GM23338 (cell line): ENCODE measurements around the gene CGNL1. TPM values are rescaled to one million over a fixed set of nuclear protein-coding genes. Genes with fewer than 3 reads are reported as not detected.

Source experiments
- ATAC-seq: fragments of 200-7000 bp; cut with Tn5 transposase; 3 replicates; pipeline ENCODE4 v1.9.1; 2020
- DNase-seq: peaks from one replicate; pipeline ENCODE4 v3.0.0-alpha.2; 2015; ENCODE audit warnings: low spot score
- H2AFZ ChIP-seq: fragments of 200-600 bp; sonication (generic); 2 replicates; pipeline ENCODE4 v1.8.0; 2016; ENCODE audit warnings: antibody characterized with exemption, mild to moderate bottlenecking, moderate library complexity
- H3F3A ChIP-seq: fragments of 200-600 bp; sonication (generic); replicated peaks from 2 replicates; pipeline ENCODE4 v1.8.0; 2017; ENCODE audit warnings: antibody characterized with exemption, mixed run types, low read depth
- H3K27ac ChIP-seq: fragments of 200-600 bp; sonication (generic); 2 replicates; pipeline ENCODE4 v1.6.1; 2016; ENCODE audit warnings: low read depth
- H3K27me3 ChIP-seq: fragments of 200-600 bp; sonication (generic); 2 replicates; pipeline ENCODE4 v1.8.0; 2016; ENCODE audit warnings: mild to moderate bottlenecking, mixed run types, moderate library complexity; ENCODE audit not compliant: insufficient read depth
- H3K36me3 ChIP-seq: fragments of 200-600 bp; sonication (generic); 2 replicates; pipeline ENCODE4 v1.8.0; 2016; ENCODE audit warnings: mild to moderate bottlenecking; ENCODE audit not compliant: insufficient read depth
- H3K4me1 ChIP-seq: fragments of 200-600 bp; sonication (generic); 2 replicates; pipeline ENCODE4 v1.8.0; 2016; ENCODE audit warnings: mild to moderate bottlenecking, moderate library complexity; ENCODE audit not compliant: insufficient read depth
- H3K4me2 ChIP-seq: fragments of 200-600 bp; sonication (generic); 2 replicates; pipeline ENCODE4 v1.7.1; 2017; ENCODE audit warnings: mixed run types
- H3K4me3 ChIP-seq: fragments of 200-600 bp; sonication (generic); 2 replicates; pipeline ENCODE4 v1.6.1; 2016; ENCODE audit warnings: mixed run types
- H3K79me2 ChIP-seq: fragments of 200-600 bp; sonication (generic); replicated peaks from 2 replicates; pipeline ENCODE4 v1.8.0; 2017; ENCODE audit warnings: mild to moderate bottlenecking; ENCODE audit not compliant: insufficient read depth
- H3K9me2 ChIP-seq: fragments of 200-600 bp; sonication (generic); 2 replicates; pipeline ENCODE4 v1.8.0; 2017; ENCODE audit not compliant: insufficient read depth
- H4K20me1 ChIP-seq: fragments of 200-600 bp; sonication (generic); replicated peaks from 2 replicates; pipeline ENCODE4 v1.8.0; 2017; ENCODE audit warnings: mild to moderate bottlenecking; ENCODE audit not compliant: insufficient read depth
- H3K27ac Mint-ChIP-seq: 2 replicates; pipeline ENCODE4 v1.8.0; 2020; ENCODE audit warnings: inconsistent platforms, mild to moderate bottlenecking, moderate library complexity, mixed read lengths
- H3K27me3 Mint-ChIP-seq: 3 replicates; pipeline ENCODE4 v1.8.0; 2022; ENCODE audit warnings: low read depth, mild to moderate bottlenecking, moderate library complexity, mixed read lengths, inconsistent platforms; ENCODE audit not compliant: insufficient read depth, poor library complexity
- H3K36me3 Mint-ChIP-seq: 3 replicates; pipeline ENCODE4 v1.8.0; 2021; ENCODE audit warnings: low read depth, mild to moderate bottlenecking, inconsistent platforms, moderate library complexity, mixed read lengths
- H3K4me1 Mint-ChIP-seq: 3 replicates; pipeline ENCODE4 v1.8.0; 2020; ENCODE audit warnings: mild to moderate bottlenecking, inconsistent platforms, mixed read lengths
- H3K4me3 Mint-ChIP-seq: 3 replicates; pipeline ENCODE4 v1.8.0; 2021; ENCODE audit warnings: moderate library complexity, mild to moderate bottlenecking, inconsistent platforms, mixed read lengths
- H3K9me3 Mint-ChIP-seq: 3 replicates; pipeline ENCODE4 v1.8.0; 2020; ENCODE audit warnings: moderate library complexity, mild to moderate bottlenecking, inconsistent platforms, mixed read lengths
- CREB1 ChIP-seq: fragments of 250-450 bp; sonication (Bioruptor Pico); IDR thresholded peaks from 2 replicates; pipeline ENCODE4 v1.5.0; 2020; ENCODE audit warnings: low read depth, mild to moderate bottlenecking, moderate library complexity
- CTCF ChIP-seq, 2 experiments: fragments of 200-600 bp in 1 of 2; sonication (generic) in 1 of 2; conservative IDR thresholded peaks; 2 replicates each; pipeline versions ENCODE4 v1.5.1 to v1.6.1; 2016 to 2017; ENCODE audit warnings: antibody characterized with exemption in 2 of 2, low read depth in 2 of 2, mild to moderate bottlenecking in 2 of 2, moderate library complexity in 1 of 2
- ETS1 ChIP-seq: IDR thresholded peaks from 2 replicates; pipeline ENCODE4 v1.6.1; 2016; ENCODE audit warnings: antibody characterized with exemption
- EZH2phosphoT487 ChIP-seq: fragments of 200-600 bp; sonication (generic); IDR thresholded peaks from one replicate; pipeline ENCODE4 v1.8.1; 2018; ENCODE audit warnings: antibody characterized with exemption; ENCODE audit not compliant: unreplicated experiment
- JUNB ChIP-seq: IDR thresholded peaks from one replicate; pipeline ENCODE4 v1.6.1; 2016; ENCODE audit warnings: antibody characterized with exemption; ENCODE audit not compliant: unreplicated experiment
- NANOG ChIP-seq: IDR thresholded peaks from 2 replicates; pipeline ENCODE4 v1.6.1; 2016; ENCODE audit warnings: antibody characterized with exemption, borderline replicate concordance
- POLR2AphosphoS5 ChIP-seq: IDR thresholded peaks from 2 replicates; pipeline ENCODE4 v1.6.1; 2016; ENCODE audit warnings: antibody characterized with exemption, low read depth
- STAT1 ChIP-seq: IDR thresholded peaks from one replicate; pipeline ENCODE4 v1.6.1; 2016; ENCODE audit warnings: antibody characterized with exemption; ENCODE audit not compliant: unreplicated experiment
- ZNF114 ChIP-seq: fragments of 250-450 bp; sonication (Bioruptor Pico); IDR thresholded peaks from 2 replicates; pipeline ENCODE4 v1.5.0; 2020; ENCODE audit warnings: mild to moderate bottlenecking, moderate library complexity
- ZNF331 ChIP-seq: fragments of 250-450 bp; sonication (Bioruptor Pico); IDR thresholded peaks from 2 replicates; pipeline ENCODE4 v1.5.0; 2020; ENCODE audit warnings: low read depth, mild to moderate bottlenecking, moderate library complexity
- polyA plus RNA-seq: library from polyadenylated mRNA; unstranded; fragments of >200 nt; fragmentation: Nextera tagmentation; extraction: Ambion mirVana; gene quantifications from 2 replicates; pipeline ENCODE4 v1.2.1, GENCODE V29; 2016
- total RNA-seq: library from RNA; depleted of rRNA; stranded (reverse); fragments of >200 nt; shearing (Covaris generic); gene quantifications from 2 replicates; pipeline ENCODE4 v1.2.3, GENCODE V29; 2014
- TF ChIP-seq, protein P1 (sequence below): fragments of 250-450 bp; sonication (Bioruptor Pico); IDR thresholded peaks from 2 replicates; pipeline ENCODE4 v1.5.0; 2020; ENCODE audit warnings: mild to moderate bottlenecking, moderate library complexity

The CGNL1 gene
- total and polyA plus RNA-seq, 2 experiments from 2014 or later: 20.0 to 57.8 TPM

- TF ChIP-seq ETS1 (no peak), CTCF (conservative IDR thresholded peaks at IDR 0.05; ENCODE audit: low read depth in 2 of 2) (no peak), ZNF114 (CRISPR knock-in tag) (no peak), JUNB (no peak), EZH2phosphoT487 (no peak), ZNF331 (CRISPR knock-in tag) (no peak), CREB1 (CRISPR knock-in tag) (no peak), STAT1 (no peak), NANOG (no peak), POLR2AphosphoS5 (no peak)
- TF ChIP-seq, protein P1, sequence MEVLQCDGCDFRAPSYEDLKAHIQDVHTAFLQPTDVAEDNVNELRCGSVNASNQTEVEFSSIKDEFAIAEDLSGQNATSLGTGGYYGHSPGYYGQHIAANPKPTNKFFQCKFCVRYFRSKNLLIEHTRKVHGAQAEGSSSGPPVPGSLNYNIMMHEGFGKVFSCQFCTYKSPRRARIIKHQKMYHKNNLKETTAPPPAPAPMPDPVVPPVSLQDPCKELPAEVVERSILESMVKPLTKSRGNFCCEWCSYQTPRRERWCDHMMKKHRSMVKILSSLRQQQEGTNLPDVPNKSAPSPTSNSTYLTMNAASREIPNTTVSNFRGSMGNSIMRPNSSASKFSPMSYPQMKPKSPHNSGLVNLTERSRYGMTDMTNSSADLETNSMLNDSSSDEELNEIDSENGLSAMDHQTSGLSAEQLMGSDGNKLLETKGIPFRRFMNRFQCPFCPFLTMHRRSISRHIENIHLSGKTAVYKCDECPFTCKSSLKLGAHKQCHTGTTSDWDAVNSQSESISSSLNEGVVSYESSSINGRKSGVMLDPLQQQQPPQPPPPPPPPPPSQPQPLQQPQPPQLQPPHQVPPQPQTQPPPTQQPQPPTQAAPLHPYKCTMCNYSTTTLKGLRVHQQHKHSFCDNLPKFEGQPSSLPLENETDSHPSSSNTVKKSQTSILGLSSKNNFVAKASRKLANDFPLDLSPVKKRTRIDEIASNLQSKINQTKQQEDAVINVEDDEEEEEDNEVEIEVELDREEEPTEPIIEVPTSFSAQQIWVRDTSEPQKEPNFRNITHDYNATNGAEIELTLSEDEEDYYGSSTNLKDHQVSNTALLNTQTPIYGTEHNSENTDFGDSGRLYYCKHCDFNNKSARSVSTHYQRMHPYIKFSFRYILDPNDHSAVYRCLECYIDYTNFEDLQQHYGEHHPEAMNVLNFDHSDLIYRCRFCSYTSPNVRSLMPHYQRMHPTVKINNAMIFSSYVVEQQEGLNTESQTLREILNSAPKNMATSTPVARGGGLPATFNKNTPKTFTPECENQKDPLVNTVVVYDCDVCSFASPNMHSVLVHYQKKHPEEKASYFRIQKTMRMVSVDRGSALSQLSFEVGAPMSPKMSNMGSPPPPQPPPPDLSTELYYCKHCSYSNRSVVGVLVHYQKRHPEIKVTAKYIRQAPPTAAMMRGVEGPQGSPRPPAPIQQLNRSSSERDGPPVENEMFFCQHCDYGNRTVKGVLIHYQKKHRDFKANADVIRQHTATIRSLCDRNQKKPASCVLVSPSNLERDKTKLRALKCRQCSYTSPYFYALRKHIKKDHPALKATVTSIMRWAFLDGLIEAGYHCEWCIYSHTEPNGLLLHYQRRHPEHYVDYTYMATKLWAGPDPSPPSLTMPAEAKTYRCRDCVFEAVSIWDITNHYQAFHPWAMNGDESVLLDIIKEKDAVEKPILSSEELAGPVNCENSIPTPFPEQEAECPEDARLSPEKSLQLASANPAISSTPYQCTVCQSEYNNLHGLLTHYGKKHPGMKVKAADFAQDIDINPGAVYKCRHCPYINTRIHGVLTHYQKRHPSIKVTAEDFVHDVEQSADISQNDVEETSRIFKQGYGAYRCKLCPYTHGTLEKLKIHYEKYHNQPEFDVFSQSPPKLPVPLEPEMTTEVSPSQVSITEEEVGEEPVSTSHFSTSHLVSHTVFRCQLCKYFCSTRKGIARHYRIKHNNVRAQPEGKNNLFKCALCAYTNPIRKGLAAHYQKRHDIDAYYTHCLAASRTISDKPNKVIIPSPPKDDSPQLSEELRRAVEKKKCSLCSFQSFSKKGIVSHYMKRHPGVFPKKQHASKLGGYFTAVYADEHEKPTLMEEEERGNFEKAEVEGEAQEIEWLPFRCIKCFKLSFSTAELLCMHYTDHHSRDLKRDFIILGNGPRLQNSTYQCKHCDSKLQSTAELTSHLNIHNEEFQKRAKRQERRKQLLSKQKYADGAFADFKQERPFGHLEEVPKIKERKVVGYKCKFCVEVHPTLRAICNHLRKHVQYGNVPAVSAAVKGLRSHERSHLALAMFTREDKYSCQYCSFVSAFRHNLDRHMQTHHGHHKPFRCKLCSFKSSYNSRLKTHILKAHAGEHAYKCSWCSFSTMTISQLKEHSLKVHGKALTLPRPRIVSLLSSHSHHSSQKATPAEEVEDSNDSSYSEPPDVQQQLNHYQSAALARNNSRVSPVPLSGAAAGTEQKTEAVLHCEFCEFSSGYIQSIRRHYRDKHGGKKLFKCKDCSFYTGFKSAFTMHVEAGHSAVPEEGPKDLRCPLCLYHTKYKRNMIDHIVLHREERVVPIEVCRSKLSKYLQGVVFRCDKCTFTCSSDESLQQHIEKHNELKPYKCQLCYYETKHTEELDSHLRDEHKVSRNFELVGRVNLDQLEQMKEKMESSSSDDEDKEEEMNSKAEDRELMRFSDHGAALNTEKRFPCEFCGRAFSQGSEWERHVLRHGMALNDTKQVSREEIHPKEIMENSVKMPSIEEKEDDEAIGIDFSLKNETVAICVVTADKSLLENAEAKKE (CRISPR knock-in tag): no peak
- Mint-ChIP-seq H3K4me1 (peaks cover 33% of the 10 kb centered on the region), H3K27me3 (peaks cover 8% of the 10 kb centered on the region), H3K9me3 (no peaks in the 10 kb centered on the region), H3K4me3 (no peak overlapping the region), H3K27ac (no peak overlapping the region), H3K36me3 (peaks cover 26% of the 10 kb centered on the region)
- Histone ChIP-seq H3K27ac (no peak overlapping the region), H3K27me3 (no peaks in the 10 kb centered on the region), H3K4me2 (no peak overlapping the region), H2AFZ (no peak overlapping the region), H3K36me3 (no peaks in the 10 kb centered on the region), H3K79me2 (0 out of 2 replicates have a peak, but pooled peaks cover 5% of the 10 kb centered on the region), H3K4me1 (peaks cover 15% of the 10 kb centered on the region; the same call in 1 of the 2 replicates), H4K20me1 (no peaks in the 10 kb centered on the region), H3K4me3 (no peak overlapping the region), H3F3A (no peaks in the 10 kb centered on the region), H3K9me2 (0 out of 2 replicates have a peak, but pooled peaks cover 3% of the 10 kb centered on the region)
- DNase-seq: no peak
- no peak for ATAC-seq
Measured at GRCh38 chr15:57481038-57481705, 104.9 kb downstream of the CGNL1 start.
